HL-60 (cell line): ENCODE data around the gene FAU.
A peak's percentile ranks its signal among the peaks of the same experiment; 100 is the strongest.

Source experiments
- DNase-seq, 2 experiments: peaks; one replicate each; pipeline ENCODE4 v3.0.0-alpha.2; 2010 to 2020; ENCODE audit warnings: low read depth in 1 of 2, low spot score in 1 of 2
- H3K27ac ChIP-seq: fragments of 250-450 bp; sonication (Bioruptor Pico); replicated peaks from 2 replicates; pipeline ENCODE4 v1.5.1; 2020; ENCODE audit warnings: mild to moderate bottlenecking, moderate library complexity
- H3K27me3 ChIP-seq: fragments of 250-450 bp; sonication (Bioruptor Pico); 2 replicates; pipeline ENCODE4 v1.5.1; 2021; ENCODE audit warnings: mild to moderate bottlenecking, moderate library complexity; ENCODE audit not compliant: insufficient read depth, poor library complexity, severe bottlenecking
- H3K4me3 ChIP-seq: replicated peaks from 2 replicates; pipeline ENCODE4 v1.5.1; 2011; ENCODE audit warnings: mild to moderate bottlenecking, control low read depth, low read length; ENCODE audit not compliant: insufficient read depth
- GABPA ChIP-seq: IDR thresholded peaks from 2 replicates; pipeline ENCODE4 v1.6.1; 2012; ENCODE audit warnings: low read depth
- POLR2AphosphoS5 ChIP-seq: IDR thresholded peaks from 2 replicates; pipeline ENCODE4 v1.6.1; 2012; ENCODE audit warnings: low read depth
- REST ChIP-seq: IDR thresholded peaks from 2 replicates; pipeline ENCODE4 v1.6.1; 2012; ENCODE audit warnings: low read depth; ENCODE audit not compliant: insufficient replicate concordance
- SPI1 ChIP-seq: IDR thresholded peaks from 2 replicates; pipeline ENCODE4 v1.6.1; 2012; ENCODE audit warnings: low read depth, mild to moderate bottlenecking, borderline replicate concordance
- TF ChIP-seq, protein P1 (sequence below): IDR thresholded peaks from one replicate; pipeline ENCODE4 v1.5.1; 2011; ENCODE audit warnings: low read length, control low read depth, inconsistent platforms; ENCODE audit not compliant: insufficient read depth

Gene FAU

GRCh38 chr11:65135633-65136145 lies 13.8 kb upstream of the FAU start:
- TF ChIP-seq POLR2AphosphoS5 (no peak), GABPA (no peak), REST (no peak)
- TF ChIP-seq, protein P1, sequence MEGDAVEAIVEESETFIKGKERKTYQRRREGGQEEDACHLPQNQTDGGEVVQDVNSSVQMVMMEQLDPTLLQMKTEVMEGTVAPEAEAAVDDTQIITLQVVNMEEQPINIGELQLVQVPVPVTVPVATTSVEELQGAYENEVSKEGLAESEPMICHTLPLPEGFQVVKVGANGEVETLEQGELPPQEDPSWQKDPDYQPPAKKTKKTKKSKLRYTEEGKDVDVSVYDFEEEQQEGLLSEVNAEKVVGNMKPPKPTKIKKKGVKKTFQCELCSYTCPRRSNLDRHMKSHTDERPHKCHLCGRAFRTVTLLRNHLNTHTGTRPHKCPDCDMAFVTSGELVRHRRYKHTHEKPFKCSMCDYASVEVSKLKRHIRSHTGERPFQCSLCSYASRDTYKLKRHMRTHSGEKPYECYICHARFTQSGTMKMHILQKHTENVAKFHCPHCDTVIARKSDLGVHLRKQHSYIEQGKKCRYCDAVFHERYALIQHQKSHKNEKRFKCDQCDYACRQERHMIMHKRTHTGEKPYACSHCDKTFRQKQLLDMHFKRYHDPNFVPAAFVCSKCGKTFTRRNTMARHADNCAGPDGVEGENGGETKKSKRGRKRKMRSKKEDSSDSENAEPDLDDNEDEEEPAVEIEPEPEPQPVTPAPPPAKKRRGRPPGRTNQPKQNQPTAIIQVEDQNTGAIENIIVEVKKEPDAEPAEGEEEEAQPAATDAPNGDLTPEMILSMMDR, result no peak
- DNase-seq, result no peak
- peak overlapping the region; percentile 97 for H3K4me3 ChIP-seq

DNA sequence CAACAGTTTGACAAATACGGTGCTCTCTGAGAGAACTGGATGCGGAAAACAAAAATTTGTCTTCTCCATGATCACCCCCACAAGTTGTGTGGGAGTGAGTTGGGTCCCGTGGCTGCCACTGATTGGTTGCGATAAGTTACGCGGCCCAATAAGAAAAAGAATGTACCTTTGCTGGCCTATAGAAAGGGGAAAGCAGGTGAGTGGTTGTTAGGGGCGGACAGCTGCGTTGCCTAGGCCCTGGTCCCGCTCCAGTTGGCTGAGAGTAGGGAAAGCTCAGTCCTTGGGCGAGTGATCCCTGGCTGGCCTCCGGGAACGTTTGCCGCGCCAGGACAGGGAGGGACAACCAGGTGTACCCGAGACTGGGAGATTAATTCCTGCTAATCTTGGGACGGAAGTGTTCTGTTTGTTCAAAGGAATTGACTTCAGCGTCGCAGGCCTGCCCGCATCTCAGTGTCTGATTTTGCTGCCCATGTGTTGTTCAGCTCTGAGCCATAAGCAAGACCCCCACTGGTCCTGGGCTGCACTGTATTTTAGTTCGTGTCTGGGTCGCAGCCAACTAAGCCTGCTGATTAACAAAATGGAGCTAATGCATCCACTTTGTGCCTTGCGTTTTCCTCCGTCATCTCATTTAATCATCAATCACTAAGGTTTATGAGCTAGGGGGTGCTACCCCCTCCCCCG lies 13.2 kb upstream of the FAU start:
- H3K4me3 ChIP-seq, result peak overlapping the region; percentile 97
- peak; percentile 88 to 95 for DNase-seq
- TF ChIP-seq POLR2AphosphoS5 (peak; percentile 46; the same call in 1 of the 2 replicates), REST (no peak), SPI1 (no peak)
- H3K27ac ChIP-seq, result peak overlapping the region; percentile 99
- H3K27me3 ChIP-seq, result no peaks in the 10 kb centered on the region

More at GRCh38 chr11:65135633-65136145, 13.8 kb upstream of the FAU start:
- Histone ChIP-seq H3K27me3 (no peaks in the 10 kb centered on the region), H3K27ac (peak overlapping the region; percentile 99)

GRCh38 chr11:65134240-65134951 lies 12.5 kb upstream of the FAU start, which contains the start of gene SYVN1:
TSS of gene SYVN1 (minus strand) at chr11:65134519. CDS start at chr11:65133601, 918 bp downstream.
- no peaks in the 10 kb centered on the region for H3K27me3 ChIP-seq
- peak; percentile 89 to 90 for DNase-seq
- H3K4me3 ChIP-seq, result peak within 1 kb of the TSS; percentile 97
- TF ChIP-seq, protein P1, result no peak
- peak; percentile 76; the same call in 1 of the 2 replicates for TF ChIP-seq POLR2AphosphoS5
- TF ChIP-seq GABPA, result peak; percentile 90
- no peak for TF ChIP-seq SPI1
- no peak for TF ChIP-seq REST
- H3K27ac ChIP-seq, result peak within 1 kb of the TSS; percentile 99
